Peyer's patch (tissue), 4 donors: Measurements from ENCODE around the gene PHAX.

Experiments
- CTCF ChIP-seq, 6 experiments: fragments of 450-650 bp in 4 of 6; fragments of 200-600 bp in 2 of 6; sonication (generic) in 1 of 6; IDR thresholded peaks; one replicate each; pipeline ENCODE4 v1.5.1; 2017 to 2019; ENCODE audit warnings: antibody characterized with exemption in 6 of 6, mild to moderate bottlenecking in 3 of 6, moderate library complexity in 1 of 6
- POLR2A ChIP-seq, 2 donors: fragments of 450-650 bp; IDR thresholded peaks; one replicate each; pipeline ENCODE4 v1.5.1; 2017; ENCODE audit warnings: antibody characterized with exemption in 2 of 2, mild to moderate bottlenecking in 2 of 2, moderate library complexity in 2 of 2

- no peak for TF ChIP-seq POLR2A (IDR thresholded peaks at IDR 0.05)
- TF ChIP-seq CTCF (IDR thresholded peaks at IDR 0.05) = no peak
Measured at GRCh38 chr5:126635585-126635984, 34.8 kb downstream of the PHAX start.
